Activated CD8-positive, alpha-beta memory T cell treated with anti-CD3 and anti-CD28 coated beads for 24 hours (primary cell): Measurements from ENCODE around the gene SLC35D2.
"Not testable (repeated sequence)": the region's sequence is repeated elsewhere in the genome, so short reads cannot be mapped to it uniquely, and the experiment has no call there.

Experiments
- DNase-seq: peaks from one replicate; pipeline ENCODE4 v3.0.0-alpha.2; 2020

Gene SLC35D2

GRCh38 chr9:96350866-96351265 is 32.6 kb downstream of the SLC35D2 start:
- DNase-seq: no peak

DNA sequence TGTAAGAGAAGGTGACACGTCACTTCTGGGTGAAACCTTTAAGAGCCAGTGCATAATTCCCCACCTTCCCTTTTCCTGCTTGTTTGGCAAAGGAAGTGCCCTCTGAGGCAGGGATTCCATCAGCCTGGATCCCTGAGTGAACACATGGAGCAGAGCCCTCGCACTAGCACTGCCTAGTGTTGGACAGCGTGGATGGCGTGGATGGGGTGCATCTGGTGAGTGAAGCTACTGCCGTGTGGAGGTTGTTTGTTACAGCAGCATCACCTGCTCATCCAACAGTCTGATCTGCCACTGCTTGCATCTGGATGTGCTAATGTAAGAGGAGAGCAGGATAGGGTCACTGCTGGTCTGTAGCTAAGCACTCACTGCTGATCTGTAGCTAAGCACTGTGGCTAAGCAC is 35.2 kb downstream of the SLC35D2 start:
- no peak for DNase-seq

- DNase-seq: no peak
Observed at GRCh38 chr9:96345551-96345950, 38.0 kb downstream of the SLC35D2 start.

GRCh38 chr9:96344458-96345180 is 38.9 kb downstream of the SLC35D2 start:
- DNase-seq: no peak

DNA sequence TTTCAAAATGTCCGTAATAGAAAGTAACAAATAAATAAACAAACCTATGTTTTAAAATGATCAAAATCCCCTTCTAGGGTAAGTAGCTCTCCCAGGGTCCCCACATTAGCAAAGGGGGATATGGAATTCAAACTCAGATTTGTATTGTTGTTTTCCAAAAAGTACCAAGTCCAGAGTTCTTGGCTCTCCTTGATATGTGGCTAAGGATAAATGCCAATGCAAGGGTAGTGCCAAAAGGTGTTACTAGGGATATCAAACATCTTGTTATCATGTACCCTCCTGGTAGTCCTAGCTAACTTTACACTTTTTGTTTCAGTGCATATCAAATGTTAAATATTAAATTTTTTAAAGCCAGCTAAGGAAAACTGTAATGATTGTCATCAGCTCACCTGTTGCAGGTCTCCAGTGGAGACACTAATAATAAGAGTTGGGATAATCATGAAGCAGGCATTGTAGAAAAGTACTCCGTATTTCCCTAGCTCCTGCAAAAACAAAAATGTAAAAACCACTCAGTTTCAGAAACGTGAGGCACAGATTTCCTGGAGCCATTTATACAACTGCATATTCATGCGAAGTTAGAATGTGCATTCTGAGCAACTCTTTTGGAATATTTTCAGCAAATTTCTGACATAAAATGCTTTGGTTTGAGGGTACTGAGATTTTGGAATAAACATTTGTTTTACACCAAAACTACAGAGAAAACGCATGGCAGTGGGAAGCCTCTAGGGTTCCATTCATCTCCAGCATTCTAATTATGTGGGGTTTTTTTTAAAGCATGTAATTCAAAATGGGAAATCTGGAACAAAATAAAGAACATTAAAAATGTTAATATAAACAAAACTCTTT is 39.8 kb downstream of the SLC35D2 start:
- no peak for DNase-seq

DNA sequence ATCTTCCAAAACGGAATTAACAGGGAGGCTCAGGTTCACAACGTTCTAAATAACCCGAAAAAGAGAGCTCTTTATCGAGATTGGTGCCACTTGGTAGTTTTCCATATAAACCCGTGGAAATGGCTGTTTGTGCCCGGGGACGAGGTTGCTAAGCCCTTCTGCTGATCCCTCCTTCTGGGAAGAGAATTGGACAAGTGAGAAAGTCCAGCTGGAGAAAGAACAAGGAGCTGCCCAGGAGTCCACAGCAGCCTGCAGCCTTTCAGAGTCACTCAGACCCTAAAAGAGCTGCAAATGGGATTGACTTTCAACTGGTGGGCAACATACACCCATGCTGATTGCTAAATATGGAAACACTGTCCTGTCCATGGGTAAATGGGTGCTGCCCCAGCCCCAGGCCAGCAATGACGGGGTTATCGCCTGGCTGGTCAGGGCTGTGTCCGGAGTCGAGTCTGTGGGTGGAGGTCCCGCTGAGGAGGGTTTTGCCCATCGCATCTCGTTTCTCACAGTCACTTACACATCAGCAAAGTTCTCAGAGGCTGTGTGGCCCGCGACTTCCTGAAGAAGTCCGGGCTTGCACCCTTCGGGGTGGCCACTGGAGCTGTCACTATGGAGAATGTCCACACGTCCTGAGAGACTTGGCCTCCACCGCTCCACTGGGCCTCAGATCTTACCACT is 40.8 kb downstream of the SLC35D2 start:
- no peak for DNase-seq

DNA sequence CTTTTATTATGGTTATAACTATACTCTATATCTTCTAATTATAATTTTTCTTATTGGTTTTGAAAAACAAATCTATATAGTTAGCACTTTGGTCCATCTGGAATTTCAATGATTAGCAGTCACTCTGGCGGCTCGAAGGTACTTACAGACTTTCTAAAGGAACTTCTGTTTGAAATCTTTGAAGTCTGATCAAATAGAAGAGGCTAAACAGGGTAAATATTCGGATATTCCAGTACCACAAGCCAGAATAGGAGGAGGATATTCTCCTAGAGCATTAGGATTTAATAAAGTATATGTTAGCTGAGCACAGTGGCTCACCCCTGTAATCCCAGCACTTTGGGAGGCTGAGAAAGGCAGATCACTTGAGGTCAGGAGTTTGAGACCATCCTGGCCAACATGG is 42.8 kb downstream of the SLC35D2 start:
- no peak for DNase-seq

GRCh38 chr9:96338299-96338698 is 45.2 kb downstream of the SLC35D2 start:
- no peak for DNase-seq

GRCh38 chr9:96333958-96334357 is 49.6 kb downstream of the SLC35D2 start:
- DNase-seq: no peak

DNA sequence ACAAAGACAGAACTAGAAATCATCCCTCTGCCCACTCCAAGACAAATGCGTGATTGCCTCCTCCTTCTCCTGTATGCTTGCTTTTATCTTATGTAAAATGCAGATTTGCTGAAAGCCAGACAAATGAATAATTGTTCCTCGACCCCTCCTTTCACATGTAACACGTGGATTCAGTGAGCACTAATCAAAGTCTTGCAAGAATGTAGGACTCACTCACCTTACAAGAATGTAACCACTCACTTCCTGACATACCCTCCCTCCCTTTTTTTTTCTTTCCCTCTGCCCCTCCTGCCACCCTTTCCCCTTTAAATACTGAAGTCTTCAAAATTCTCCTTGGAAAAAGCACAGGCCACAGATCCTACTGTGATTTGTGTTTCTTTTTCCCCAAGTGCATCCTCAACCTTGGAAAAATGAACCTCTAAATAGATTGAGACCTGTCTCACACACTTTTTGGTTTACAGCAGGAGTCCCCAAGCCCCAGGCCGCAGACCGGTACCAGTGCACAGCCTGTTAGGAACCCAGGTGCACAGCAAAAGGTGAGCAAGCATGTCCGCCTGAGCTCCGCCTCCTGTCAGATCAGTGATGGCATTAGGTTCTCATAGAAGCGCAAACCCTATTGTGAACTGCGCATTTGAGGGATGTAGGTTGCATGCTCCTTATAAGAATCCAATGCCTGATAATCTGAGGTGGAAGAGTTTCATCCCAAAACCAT is 52.1 kb downstream of the SLC35D2 start:
- DNase-seq: no peak

DNA sequence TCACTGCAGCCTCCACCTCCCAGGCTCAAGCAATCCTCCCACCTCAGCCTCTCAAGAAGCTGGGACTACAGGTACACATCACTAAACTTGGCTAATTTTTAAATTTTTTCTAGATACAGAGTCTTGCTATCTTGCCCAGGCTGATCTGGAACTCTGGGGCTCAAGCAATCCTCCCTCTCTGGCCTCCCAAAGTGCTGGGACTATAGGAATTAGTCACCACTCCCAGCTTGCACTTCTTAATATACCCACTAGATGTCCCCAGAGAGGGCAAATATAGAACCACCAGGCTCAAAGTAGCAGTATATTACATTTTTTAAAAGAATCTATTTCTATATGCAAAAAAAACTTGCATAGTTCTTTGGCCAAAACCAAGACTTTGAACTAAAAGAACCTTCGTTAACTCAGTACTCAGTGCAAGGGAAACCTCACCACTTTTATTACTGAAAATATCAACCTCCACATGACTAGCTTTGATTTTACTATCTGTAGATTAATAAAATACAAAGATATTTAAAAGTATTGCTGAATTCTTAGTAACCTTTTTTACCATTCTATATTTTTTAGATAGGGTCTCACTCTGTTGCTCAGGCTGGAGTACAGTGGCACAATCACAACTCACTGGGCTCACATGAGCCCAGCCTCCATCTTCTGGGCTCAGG is 55.7 kb downstream of the SLC35D2 start:
- peak; percentile 61 for DNase-seq

GRCh38 chr9:96323169-96323568 is 60.3 kb downstream of the SLC35D2 start:
- no peak for DNase-seq

- DNase-seq: not testable (repeated sequence)
Observed at GRCh38 chr9:96322736-96323135, 60.8 kb downstream of the SLC35D2 start.

GRCh38 chr9:96322210-96322609 is 61.3 kb downstream of the SLC35D2 start:
- DNase-seq: not testable (repeated sequence)

- no peak for DNase-seq
Observed at GRCh38 chr9:96321515-96321914, 62.0 kb downstream of the SLC35D2 start.

DNA sequence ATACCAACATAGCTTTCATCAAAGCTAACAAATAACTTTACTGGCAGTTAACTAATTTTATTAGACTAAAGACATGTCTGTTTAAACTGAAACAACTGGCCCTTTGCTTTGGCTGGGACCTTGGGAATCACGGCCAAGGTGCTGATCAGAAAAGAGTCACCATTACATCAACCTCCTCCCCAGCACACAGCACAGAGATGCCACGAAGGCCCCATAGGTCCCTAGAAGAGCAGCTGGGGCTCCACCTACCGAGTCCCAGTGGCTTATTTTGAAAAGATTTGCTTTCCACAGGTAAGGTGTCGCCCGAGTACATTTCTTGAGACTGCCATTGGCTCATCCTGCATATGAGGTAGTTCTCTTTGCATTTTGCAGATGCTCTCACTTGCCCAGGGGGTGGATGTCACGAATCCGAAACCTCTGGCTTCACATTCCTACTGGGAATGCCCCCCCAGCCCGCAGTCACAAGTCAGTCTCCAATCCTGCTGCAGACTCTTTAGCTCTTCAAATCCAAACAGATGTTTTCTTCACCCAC is 62.7 kb downstream of the SLC35D2 start:
- no peak for DNase-seq

DNA sequence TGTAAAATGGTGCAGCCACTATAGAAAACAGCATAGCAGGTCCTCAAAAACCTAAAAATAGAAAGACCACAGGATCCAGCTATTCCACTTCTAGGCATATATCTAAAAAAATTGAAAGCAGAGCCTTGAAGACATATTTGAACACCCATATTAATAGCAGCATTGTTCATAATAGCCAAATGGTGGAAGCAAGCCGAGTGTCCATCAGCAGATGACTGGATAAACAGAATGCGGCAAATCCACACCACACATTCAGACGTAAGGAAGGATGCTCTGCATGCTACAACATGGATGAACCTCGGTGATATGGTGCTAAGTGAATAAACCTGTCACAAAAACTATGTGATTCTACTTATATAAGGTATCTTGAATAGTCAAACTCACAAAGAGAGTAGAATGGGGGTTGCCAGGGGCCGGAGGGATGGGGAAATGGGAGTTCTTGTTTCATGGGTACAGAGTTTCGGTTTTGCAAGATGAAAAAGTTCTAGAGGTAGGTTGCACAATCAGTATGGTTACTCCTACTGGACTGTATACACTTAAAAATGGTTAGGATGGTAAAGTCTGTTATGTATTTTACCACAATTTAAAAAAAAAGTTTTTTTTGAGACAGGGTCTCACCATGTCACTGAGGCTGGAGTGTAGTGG is 64.5 kb downstream of the SLC35D2 start:
- no peak for DNase-seq

DNA sequence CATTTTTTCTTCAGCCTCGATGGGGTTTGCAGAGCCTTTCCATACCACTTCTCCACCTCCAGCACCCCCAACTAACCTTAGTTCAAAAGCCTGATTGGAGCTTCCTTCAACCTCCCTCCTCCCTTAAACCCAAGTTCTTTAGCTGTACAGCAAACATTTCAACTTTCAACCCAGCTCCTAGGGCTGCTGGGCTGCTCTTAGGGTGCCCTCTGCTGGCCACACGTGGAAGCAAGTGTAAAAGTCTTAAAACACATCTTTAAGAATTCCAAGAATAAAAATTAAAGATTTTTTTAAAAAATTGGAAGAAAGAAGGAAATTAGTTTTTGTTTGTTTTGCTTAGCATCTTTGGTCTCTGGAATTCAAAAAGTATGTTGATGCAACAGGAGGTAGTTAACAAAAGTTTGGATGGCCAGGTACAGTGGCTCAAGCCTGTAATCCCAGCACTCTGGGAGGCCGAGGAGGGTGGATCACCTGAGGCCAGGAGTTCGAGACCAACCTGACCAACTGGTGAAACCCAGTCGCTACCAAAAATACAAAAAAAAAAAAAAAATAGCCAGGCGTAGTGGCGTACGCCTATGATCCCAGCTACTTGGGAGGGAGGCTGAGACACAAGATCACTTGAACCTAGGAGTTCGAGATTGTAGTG is 66.1 kb downstream of the SLC35D2 start:
- DNase-seq: peak; percentile 81

- no peak for DNase-seq
Observed at GRCh38 chr9:96309850-96310249, 73.7 kb downstream of the SLC35D2 start.

- not testable (repeated sequence) for DNase-seq
Observed at GRCh38 chr9:96306958-96307357, 76.6 kb downstream of the SLC35D2 start.

GRCh38 chr9:96305171-96305570 is 78.3 kb downstream of the SLC35D2 start:
- DNase-seq: no peak
